ENCODE measurements around the gene DNAJB8.

Gene DNAJB8

DNA sequence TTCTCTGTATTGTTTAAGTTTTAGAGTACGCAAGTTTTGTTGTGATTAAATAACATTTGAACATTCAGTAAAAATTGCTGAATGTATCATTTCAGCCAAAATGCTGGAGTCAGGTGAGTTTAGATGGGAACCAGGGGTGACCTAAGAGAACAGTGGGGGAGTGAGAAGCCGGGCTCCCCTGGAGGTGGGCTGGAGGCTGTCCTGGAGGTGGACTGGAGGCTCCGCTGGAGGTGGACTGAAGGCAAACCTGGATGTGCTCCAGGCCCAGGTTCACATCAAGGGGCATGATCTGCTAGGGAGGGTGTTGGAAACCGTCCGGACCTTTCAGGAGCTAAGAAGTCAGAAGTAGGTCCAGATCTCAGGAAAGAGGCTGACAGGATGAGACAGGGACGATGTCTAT is 23.7 kb downstream of the DNAJB8 start:
- DNase-seq, result no peak

DNA sequence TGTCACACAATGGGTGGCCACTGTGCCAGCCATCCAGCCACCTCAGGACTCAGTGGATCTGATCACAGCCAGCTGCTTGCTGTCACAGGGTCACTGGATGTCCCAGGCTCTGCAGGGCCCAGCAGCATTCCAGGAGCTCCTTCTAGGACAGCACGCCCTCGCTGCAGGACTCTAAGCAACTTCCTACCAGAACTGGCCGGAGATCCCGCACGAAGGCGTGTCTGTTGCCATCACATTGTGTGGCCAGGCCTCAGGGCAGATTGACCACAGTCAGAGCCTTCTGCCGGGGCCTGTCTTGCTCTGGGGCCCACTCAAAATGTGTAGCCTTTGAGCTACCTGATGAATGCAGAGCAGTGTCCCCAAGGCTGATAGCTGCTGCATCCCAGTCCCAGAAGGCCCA is 24.6 kb downstream of the DNAJB8 start:
- DNase-seq, result no peak

DNA sequence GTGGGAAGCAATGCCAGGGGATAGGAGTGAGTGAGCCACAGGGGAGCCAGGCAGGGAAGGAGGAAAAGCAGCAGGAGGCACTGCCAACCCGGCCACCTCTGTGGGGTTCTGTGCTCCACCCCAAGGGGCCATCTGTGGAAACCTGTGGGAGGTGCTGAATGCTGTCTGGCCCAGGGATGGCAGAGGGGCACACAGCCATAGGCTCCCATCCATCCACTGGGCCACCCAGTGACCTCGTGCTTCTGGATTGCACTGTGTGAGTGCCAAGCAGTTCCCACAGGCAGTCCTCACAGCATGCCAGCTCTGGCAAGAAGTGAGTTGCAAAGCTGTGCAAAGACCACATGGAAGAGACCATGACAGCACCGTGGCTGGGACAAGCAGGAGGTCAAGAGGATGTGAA is 27.5 kb downstream of the DNAJB8 start:
- no peak for DNase-seq

DNA sequence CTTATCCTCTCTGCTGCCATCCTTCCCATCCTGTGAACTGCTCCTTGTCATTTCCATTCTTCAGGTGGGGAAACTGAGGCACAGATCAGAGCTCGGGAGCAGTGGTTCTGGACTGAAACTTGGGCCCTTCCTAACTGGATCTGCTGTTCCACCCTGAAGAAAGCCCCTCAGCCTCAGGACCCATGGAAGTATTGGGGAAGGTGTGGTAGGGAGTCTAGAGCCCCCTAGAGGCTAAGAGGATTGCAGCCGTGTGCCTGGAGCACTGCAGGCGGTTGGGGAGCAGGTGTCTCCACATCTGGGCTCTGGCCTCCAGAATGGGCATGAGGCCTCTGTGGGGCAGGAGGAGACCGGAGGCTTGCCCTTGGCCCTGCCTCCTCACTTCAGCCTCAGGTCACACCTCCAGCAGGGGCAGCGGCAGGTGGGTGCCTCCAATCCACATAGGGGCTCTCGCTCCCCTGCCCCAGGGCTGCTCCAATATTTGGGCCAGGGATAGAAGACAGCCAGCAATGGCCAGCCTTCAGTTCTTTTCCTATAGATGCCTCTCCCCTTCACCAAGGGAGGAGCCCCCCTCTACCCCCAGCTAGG is 28.1 kb downstream of the DNAJB8 start:
- DNase-seq, result no peak

DNA sequence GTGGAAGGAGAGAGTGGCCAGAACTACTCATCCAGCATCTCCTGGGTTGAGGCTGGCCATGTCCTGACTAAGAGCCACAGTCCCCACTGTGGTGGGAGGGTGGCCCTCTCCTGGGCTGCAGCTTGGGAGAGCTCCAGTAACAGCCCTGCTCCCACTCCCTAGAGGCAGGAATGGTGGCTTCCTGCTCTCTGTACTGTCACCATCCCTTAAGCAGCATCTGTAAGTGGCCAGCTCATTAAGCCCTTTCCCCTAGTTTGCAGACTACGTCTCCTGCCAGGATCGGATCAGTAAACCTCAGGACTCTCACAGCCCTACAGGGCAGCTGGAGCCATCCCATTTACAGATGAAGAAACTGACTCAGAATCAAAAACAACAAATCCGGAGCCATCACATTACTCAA is 30.5 kb downstream of the DNAJB8 start:
- no peak for DNase-seq

DNA sequence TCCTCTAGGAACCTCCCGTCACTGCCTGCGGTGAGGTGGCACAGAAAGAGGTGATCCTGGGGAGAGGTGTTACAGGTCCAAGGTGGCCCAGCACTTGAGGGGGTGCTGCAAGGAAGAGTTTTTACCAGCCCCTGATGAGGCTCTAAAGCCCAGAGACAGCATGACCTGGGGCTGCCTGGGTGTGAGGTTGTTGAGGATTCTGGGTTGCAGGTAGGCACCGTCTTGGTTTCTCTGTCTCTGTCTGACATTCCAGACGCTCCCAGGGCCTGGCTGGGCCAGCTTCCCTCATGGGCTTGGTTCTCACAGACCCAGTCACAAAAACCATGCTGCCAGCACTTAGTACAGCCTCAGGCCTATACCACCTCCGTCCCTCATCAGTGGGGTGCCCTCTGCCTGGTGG is 31.1 kb downstream of the DNAJB8 start:
- DNase-seq, result no peak

DNA sequence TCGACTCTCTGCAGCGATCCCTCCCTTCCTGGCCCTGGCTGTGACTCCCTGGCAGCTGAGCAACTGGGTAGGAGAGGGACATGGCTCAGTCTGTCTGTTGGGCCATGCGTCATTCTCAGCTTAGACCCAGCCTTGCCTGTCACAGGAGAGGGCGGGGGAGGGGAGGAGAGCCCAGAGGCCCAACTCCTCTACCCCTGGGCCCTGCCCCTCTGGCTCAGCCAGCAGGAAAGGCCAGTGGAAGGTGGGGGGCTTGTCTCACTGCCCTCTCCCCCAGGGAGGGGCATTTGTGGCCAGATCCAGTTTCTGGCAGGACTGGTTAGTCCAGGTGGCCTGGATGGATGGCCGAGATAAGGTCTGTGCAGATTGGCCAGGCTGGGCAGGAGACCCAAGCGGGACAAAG is 31.6 kb downstream of the DNAJB8 start:
- DNase-seq, result no peak

DNA sequence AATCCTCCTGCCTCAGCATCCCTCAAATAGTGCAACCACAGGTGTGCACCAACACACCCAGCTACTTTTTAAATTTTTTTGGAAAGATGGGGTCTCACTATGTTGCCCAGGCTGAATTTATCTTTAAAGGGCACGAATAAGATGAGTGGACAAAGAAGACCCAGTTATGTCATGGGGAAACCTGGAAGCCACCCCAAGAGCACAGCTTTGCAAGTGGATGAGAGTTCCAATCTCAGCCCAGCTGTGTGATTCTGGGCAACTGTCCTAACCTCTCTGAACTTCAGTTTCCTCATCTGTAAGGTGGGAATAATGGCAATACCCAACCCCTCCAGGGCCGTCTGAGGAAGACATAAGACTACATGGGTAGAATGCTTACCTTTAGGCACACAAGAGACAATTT is 32.2 kb downstream of the DNAJB8 start:
- DNase-seq, result no peak

DNA sequence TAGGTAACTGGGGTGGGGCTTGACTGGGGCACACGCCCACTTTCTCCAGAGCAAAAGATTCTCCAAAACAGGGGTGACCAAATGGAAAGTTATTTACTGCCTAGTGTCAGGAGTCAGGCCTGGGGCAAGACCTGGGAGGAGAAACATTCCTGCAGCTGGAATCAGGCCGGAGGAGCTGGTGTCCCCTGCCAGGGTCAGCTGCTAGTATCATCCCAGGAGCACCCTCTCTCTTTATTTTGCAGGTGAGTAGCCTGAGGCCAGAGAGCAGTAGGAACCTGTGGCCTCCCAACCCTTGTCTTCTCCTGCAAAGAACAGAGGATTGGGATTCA is 32.9 kb downstream of the DNAJB8 start:
- DNase-seq, result no peak

DNA sequence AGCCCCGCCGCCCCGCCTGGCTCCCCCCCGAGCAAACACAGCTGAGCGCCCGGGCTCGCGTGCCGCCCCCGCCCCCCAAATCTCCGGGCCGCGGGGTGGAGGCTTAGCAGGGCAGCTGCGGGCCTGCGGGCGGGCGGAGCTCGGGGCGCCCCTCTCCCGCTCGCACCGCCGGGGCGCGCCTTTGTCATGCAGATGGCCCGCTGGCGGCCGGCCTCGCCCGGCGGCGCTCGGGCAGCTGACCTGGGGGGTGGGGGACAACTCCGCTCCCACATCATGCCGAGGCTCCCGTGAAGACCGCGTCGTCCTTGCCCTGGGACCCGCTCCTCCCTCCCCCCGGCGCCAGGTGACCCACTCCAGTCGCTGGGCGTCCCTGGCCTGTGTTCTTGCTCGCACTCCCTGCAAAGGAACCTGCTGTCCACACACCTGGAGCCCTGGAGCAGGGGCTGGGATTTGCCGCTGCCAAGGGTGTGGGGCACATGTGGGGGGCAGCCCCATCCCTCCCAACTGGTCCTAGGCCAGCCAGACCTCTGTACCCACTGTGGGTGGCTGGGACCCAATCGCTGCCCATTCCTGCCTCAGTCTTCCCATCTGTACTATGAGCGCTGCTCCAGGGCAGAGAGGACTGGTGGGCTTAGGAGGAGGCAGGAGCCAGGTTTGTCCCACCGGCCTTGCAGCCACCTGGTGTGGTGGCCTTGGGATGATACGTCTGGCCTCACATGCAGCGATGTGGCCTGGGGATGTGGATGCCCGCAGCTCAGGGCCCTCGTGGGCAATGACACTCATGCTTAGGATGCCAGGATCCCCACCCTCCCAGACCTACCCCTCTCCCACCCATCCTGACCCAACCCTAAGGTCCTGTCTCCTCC is 33.5 kb downstream of the DNAJB8 start:
- DNase-seq, result no peak

DNA sequence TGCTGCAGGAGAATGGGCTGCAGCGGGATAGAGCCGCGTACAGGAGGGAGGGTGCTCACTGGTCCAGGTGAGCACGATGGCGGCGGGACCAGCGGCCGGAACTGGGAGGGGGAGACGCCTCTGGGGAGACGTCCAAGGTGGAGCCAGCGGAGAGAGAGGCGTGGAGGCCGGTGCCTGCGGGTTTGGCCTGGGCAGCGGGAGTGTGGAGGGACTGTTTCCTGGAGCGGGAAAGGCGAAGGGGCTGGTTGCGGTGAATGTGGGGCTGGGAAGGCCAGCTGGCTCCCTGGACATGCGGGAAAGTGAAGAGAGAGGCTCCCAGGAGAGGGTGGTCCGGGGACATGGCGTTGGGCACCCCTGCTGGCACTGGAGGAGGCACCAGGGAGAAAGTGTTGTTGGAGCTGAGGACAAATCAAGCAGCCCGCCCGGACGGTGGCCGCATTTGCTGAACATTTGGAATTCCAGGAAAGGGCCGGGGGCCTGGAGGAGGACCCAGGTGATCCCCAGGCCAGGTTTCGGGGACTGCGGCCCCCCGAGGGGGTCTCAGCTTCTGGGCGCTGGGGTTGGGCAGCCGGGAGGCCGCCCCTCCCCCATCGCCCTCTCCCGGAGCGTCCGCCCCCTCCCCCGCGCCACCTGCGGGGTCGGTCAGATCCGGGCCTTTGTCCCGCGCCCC is 34.3 kb downstream of the DNAJB8 start:
- DNase-seq, result no peak

DNA sequence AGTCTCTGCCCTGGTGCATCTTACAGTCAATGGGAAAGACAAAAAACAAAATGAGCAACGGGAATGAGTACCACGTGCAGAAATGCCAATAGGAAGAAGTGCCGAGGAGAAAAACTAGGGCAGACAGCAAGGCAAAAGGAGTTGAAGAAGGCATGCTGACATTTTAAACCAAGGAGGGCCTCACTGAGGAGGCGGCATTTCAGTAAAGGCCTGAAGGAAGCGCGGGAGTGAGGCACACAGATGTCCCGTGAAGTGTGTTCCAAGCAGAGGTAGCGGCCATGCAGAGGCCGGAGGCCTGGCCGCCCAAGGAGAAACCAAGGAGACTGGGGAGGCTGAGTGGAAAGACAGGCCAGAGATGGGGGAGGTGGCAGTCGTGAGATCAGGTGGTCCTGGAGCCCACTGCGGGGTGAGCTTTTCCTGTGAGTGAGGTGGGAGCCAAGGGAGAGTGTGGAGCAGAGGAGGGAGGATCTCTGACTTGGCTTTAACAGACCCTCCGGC is 34.8 kb downstream of the DNAJB8 start:
- no peak for DNase-seq

DNA sequence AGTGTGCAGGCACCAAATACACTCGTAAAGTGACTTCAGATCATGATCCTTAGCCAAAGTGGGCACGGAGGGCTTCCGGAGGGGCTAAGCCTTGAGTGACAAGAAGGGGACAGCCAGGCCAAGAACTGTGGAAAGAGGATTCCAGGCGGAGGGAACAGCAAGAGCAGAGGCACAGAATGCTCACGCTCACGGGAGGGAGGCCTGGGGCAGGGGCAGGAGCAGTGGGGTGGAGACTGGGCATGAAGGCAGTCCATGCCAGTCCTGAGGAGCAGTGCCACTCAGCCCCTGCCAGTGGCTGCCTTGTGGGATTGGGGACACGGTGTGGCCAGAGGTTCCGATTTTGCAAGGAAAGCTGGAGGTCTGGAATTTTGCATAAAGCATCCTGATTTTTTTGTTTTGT is 36.0 kb downstream of the DNAJB8 start:
- DNase-seq, result no peak

DNA sequence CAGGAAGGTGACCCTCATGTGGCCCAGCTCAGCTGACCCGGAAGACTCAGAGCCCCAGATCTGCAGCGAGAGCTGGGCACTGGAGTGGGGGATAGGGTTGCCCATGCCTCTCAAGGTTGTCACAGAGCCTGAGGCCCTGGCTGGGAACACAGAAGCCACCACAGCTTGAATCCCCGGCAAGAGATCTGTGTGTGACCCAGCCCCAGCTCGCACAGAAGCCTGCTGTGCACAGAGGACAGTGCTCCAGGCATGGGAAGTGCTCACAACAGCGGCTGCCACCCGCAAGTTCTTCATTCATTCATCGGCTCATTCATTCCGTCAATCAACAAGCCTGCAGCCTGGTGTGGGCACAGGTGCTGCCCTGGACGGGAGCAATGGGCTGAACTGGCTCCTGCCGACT is 36.4 kb downstream of the DNAJB8 start:
- DNase-seq, result no peak

DNA sequence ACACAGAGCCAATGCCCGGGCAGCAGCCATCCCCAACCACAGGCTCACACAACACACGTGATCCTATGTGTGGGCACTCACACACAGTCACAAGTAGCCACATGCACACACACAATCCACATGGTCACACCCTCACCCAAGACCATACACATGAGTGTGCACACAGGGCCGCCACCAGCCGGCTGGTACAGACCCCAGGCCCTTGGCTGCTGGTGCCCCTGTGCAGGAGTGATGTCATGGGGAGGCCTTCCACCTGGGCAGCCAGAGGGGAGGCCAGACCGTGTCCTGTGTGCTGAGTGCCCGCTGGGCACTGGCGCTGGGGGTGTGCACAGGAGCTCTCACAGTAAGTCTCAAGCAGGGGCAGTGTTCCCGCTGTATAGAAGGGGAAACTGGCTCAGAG is 36.9 kb downstream of the DNAJB8 start:
- DNase-seq, result no peak

DNA sequence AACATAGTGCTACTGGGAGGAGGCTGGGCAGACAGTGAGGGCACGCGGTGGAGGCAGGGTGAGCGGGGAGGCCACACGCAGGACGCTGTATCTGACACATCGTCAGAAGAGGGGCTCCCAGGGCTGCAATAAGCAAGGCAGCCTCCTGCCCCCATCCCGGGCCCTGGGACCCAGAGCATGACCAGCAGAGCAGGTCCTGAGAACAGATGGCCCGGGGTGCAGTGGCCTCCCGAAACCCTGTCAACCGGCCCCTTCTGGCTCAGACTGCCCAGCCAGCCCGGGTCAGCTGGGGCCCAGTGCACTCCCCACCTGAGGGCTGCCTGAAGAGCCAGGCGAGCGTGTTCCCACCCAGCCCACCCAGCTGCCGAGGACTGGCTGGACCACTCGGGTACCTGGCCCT is 37.4 kb downstream of the DNAJB8 start:
- DNase-seq, result no peak

DNA sequence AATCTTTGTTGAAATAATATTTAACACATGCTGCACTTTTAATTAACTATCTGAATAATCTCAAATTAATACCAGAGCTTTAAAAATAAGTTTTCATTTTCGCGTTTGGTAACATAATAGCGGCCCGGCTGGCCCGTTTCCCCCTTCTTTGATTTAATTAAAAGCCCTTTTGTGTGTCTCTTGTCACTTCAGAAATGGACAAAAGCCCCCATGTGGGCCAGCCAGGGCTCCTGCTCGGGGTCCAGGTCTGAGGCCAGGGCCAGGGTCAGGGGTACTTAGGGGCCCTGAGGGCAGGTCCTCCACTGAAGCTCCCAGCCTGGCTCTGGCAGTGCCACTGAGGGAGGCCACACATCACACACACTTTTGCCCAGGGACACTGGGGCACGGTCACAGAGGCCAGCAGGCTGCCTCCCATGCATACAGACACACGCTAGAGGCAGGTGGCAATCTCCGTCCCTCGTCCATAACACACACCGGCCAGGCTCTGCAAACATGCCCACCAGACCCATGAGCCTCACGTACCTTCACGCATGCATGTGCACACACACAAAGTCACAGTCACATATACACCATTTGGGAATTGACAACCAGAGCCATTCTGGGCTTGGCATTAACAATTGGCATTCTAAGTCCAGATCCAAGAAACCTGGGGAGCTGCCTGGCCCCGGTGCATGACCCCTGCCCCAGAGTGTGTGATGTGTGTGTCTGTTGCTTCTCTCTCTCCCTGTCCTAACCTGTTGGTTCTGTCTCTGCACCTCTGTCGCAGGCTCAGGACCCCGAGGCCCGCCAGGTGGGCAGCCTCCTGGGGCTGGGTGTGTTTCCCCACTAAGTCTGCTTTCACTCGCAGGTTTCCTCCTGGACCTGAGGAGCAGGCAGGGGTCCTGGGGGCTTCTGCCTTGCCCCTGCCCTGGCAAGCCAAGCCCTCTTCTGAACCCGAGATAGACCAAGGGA is 38.5 kb downstream of the DNAJB8 start:
- DNase-seq, result no peak

DNA sequence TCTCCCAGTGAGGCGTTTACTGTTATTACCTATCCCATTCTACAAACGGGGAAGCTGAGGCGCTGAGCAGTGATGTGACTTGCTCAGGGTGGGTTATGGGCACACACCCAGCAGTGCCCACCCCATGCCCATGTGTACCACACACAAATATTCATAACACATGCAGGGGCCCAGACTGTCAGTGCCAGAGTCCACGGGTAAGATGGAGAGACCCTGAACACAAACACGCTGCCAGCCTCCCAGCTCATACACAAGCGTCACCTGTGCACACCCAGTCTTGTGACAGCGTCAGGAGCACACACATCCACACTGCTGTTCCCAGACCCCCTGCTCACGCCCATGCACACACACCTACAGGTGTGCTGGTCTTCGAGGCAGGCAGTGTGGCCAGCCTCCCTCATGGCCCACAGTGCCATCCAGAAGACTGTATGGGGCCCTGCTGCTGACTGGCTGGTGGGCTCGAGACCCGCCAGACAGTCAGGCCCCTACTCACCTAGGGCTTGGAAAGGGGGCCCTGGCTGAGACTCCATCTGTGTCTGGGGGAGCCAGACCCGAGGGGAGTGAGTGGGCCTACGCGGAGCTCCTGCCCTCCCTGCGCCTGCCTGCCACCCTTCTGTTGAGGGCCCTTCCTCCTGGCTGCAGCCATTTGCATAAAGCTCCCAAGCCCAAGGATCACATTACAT is 39.4 kb downstream of the DNAJB8 start:
- no peak for DNase-seq

DNA sequence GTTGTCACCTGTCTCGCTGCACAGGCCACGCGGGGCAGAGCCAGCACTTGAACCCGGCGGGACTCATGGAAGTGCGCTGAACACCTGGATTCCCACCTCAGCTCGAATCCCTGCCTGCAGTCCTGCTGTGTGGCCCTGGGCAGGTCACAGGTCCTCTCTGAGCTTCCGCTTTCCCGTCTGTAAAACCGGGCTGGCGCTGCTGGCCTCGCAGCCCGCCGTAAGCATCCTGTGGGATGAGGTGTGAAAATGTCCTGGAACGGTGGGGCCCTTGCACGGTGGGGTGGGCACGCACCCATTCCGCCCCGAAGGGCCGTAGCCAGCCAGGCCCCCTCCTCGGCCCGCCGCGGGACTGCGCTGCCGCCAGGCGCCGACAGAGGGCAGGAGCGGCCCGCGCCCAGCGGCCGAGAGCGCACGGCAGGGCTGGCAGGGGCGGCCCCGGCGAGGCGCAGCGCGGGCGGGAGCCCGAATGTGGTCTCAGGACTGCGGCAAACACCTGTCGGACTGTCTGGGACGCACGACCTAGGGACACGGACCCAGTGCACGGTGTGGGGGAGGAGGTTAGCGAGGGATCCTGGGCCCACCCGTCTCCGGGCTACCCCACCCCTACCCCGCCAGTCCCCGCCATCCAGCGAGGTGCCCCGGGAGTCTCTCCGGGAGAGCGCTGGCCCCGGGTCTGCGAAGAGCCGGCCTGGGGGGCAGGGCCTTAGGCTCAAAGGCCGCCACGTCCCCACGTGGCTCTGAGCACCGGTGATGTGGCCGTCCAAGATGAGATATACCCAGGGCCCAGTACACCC is 40.4 kb downstream of the DNAJB8 start:
- no peak for DNase-seq

DNA sequence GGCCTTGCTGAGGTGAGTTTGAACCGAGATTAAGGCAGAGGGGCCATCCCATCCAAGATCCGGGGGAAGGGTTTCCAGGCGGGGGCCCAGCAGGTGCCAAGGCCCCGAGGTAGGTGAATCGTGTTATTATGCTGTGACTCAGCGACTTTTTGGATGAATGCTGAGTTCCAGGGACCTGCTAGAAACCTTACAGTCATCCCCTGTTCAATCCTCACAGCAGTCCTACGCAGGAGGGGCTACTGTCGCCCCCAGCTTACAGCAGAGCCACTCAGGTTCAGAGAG is 40.9 kb downstream of the DNAJB8 start:
- no peak for DNase-seq

DNA sequence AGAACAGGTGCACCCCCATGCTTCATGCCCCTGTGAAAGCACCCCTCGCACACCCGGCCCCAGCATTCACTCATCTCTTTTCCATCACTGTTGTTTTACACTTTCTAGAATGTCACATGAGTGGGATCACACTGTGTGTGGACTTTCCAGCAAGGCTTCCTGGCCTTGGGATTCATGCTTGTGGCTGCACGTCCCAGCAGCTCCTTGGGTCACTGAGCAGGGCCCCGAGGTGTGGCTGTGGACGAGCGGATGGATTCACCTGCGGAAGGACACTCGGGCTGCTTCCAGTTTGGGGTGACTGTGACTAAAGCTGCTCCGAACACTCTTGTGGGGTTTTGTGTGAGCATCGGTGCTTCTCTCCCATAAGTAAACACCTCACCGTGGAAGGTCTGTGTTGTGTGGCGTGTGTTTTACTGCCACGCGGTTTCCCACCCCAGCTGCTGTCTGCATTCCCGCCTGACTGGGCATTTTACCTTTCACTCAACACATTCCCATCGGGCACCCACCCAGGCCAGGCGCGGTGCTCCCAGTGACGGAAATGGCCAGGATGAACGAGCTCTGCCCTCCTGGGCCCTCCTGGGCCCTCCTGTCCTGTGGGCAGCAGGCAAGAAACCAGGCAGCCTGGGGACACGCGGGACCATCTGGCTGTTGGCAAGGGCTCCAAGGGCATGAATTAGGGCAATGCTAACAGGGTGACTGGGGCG is 41.4 kb downstream of the DNAJB8 start:
- no peak for DNase-seq
